Panc1 (cell line): ENCODE measurements around the gene PTPRK. TPM values are rescaled to one million over a fixed set of nuclear protein-coding genes. Genes with fewer than 3 reads are reported as not detected.

Experiments used
- ATAC-seq: fragments of 200-7000 bp; cut with Tn5 transposase; 2 replicates; pipeline ENCODE4 v1.9.1; 2020; ENCODE audit warnings: mild to moderate bottlenecking, moderate library complexity
- BruUV-seq: library from RNA; stranded (reverse); fragments of 400-500 nt; replicated peaks from 2 replicates; lab custom pipeline; 2021; lab: Mats Ljungman, UMichigan
- CTCF ChIA-PET: fragments of 300-600 bp; sonication (Branson Sonifier 250); formaldehyde crosslinking; loops from one replicate; lab custom pipeline; 2022; ENCODE audit warnings: antibody characterized with exemption; lab: Charles Lee
- POLR2A ChIA-PET: fragments of 300-600 bp; sonication (Branson Sonifier 250); formaldehyde crosslinking; loops from one replicate; lab custom pipeline; 2022; ENCODE audit warnings: antibody characterized with exemption; lab: Charles Lee
- DNase-seq: peaks from one replicate; pipeline ENCODE4 v3.0.0-alpha.2; 2010; ENCODE audit warnings: low read depth, low spot score
- H3K27ac ChIP-seq: 2 replicates; pipeline ENCODE4 v1.5.1; 2011; ENCODE audit warnings: mild to moderate bottlenecking, low read length, inconsistent platforms
- H3K27me3 ChIP-seq: fragments of 200-500 bp; sonication (Bioruptor generic); 2 replicates; pipeline ENCODE4 v1.6.0; 2014; ENCODE audit warnings: low read length, inconsistent platforms; ENCODE audit not compliant: control insufficient read depth, insufficient read depth
- H3K36me3 ChIP-seq: fragments of 200-500 bp; sonication (Bioruptor generic); 2 replicates; pipeline ENCODE4 v1.5.1; 2014; ENCODE audit warnings: inconsistent platforms, mild to moderate bottlenecking, low read length, moderate library complexity; ENCODE audit not compliant: control insufficient read depth, insufficient read depth
- H3K4me1 ChIP-seq: 2 replicates; pipeline ENCODE4 v1.5.1; 2011; ENCODE audit warnings: inconsistent platforms, mild to moderate bottlenecking, low read length, moderate library complexity; ENCODE audit not compliant: control insufficient read depth, insufficient read depth
- H3K4me3 ChIP-seq, 2 experiments: 2 replicates each; pipeline ENCODE4 v1.5.1; 2011 to 2012; ENCODE audit warnings: low read depth in 2 of 2, low read length in 2 of 2, mild to moderate bottlenecking in 2 of 2, inconsistent platforms in 1 of 2, moderate library complexity in 1 of 2
- H3K9me3 ChIP-seq: fragments of 200-500 bp; sonication (Bioruptor generic); 2 replicates; pipeline ENCODE4 v1.5.1; 2014; ENCODE audit warnings: low read depth, mild to moderate bottlenecking, inconsistent platforms, low read length, moderate library complexity; ENCODE audit not compliant: control insufficient read depth, insufficient read depth
- POLR2AphosphoS5 ChIP-seq: IDR thresholded peaks from 2 replicates; pipeline ENCODE4 v1.6.1; 2012; ENCODE audit warnings: mild to moderate bottlenecking, low read depth, low read length, moderate library complexity
- REST ChIP-seq, 2 experiments: IDR thresholded peaks; 2 replicates each; pipeline ENCODE4 v1.6.1; 2011 to 2012; ENCODE audit warnings: low read depth in 2 of 2, control low read depth in 1 of 2, low read length in 1 of 2, mild to moderate bottlenecking in 1 of 2, moderate library complexity in 1 of 2; ENCODE audit not compliant: insufficient read depth in 1 of 2
- SIN3A ChIP-seq: IDR thresholded peaks from 2 replicates; pipeline ENCODE4 v1.6.1; 2012; ENCODE audit warnings: low read depth, mild to moderate bottlenecking, low read length, moderate library complexity, borderline replicate concordance; ENCODE audit not compliant: insufficient read depth
- TCF7L2 ChIP-seq: IDR thresholded peaks from 2 replicates; pipeline ENCODE4 v1.6.1; 2011; ENCODE audit warnings: mild to moderate bottlenecking, low read depth, low read length, inconsistent platforms
- in situ Hi-C: cut with HindIII; loops from 2 replicates; pipeline ENCODE4 v1.10.0; 2016; ENCODE audit warnings: low sequenced_read_pairs, low pct_unique_long_range_greater_than_20kb
- intact Hi-C: fragments of 100-400 bp; cut with micrococcal nuclease; formaldehyde crosslinking; loops from one replicate; pipeline ENCODE4 v1.10.0; 2022; ENCODE audit not compliant: unreplicated experiment
- total RNA-seq: library from RNA; stranded (reverse); gene quantifications from one replicate; pipeline ENCODE4 v1.2.1, GENCODE V29; 2021; ENCODE audit not compliant: unreplicated experiment
- TF ChIP-seq, protein P1 (sequence below): fragments of 450-650 bp; IDR thresholded peaks from 2 replicates; pipeline ENCODE4 v1.5.1; 2017; ENCODE audit warnings: mild to moderate bottlenecking

The PTPRK gene
- total RNA-seq, 1 experiment from 2014 or later: 61.8 TPM

DNA sequence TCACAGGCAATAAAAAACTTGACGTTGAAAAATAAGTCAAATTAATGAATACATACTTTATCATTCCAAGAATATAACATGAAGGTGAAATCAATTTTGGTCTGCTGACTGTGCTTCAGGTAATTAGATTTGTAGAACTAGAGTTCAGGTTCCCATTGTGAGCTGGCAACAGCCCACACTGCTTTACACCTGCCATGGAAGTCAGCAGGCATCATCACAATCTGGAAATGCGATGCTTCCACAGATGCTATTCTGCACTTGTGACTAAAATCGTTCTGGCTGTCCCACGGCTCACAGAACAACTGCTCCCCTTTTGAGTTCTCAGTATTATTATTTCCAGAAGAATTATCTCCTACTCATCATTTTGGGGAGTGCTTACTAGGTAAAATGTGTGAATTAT, 556.9 kb downstream of the PTPRK start:
- TF ChIP-seq, protein P1, sequence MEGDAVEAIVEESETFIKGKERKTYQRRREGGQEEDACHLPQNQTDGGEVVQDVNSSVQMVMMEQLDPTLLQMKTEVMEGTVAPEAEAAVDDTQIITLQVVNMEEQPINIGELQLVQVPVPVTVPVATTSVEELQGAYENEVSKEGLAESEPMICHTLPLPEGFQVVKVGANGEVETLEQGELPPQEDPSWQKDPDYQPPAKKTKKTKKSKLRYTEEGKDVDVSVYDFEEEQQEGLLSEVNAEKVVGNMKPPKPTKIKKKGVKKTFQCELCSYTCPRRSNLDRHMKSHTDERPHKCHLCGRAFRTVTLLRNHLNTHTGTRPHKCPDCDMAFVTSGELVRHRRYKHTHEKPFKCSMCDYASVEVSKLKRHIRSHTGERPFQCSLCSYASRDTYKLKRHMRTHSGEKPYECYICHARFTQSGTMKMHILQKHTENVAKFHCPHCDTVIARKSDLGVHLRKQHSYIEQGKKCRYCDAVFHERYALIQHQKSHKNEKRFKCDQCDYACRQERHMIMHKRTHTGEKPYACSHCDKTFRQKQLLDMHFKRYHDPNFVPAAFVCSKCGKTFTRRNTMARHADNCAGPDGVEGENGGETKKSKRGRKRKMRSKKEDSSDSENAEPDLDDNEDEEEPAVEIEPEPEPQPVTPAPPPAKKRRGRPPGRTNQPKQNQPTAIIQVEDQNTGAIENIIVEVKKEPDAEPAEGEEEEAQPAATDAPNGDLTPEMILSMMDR: no peak
- no peak for TF ChIP-seq POLR2AphosphoS5
- TF ChIP-seq SIN3A: no peak
- TF ChIP-seq TCF7L2: no peak
- Histone ChIP-seq H3K4me1 (no peaks in the 10 kb centered on the region), H3K27me3 (no peaks in the 10 kb centered on the region), H3K27ac (no peak overlapping the region), H3K36me3 (no peaks in the 10 kb centered on the region), H3K4me3 (no peak overlapping the region), H3K9me3 (no peaks in the 10 kb centered on the region; the same call in 1 of the 2 replicates)
- ChIA-PET CTCF (no interaction called here), POLR2A (no interaction called here)
- ATAC-seq (no peak), DNase-seq (no peak)
- intact Hi-C loops: no loop called here
- in situ Hi-C loops: no loop called here
- no TSS peak for BruUV-seq

DNA sequence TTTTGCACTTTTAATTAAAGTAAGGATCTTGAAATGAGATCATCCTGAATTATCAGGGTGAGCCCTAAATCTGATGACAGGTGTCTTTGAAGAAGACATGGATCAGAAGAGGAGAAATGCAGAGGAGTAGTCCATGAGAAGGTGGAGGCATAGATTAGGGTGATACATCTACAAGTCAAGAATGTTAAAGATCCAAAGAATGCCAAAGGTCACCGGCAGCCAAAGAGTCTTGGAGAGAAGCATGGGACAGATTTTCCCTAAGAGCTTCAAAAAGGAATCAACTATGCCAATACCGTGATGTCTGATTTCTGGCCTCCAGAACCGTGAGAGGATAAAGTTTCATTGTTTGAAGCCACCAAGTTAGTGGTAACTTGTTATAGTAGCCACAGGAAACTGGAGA, 560.5 kb downstream of the PTPRK start:
- H3K27ac ChIP-seq: no peak overlapping the region
- H3K9me3 ChIP-seq: no peaks in the 10 kb centered on the region
- BruUV-seq: no TSS peak
- TF ChIP-seq POLR2AphosphoS5: no peak
- TF ChIP-seq, protein P1: no peak
- TF ChIP-seq REST (IDR thresholded peaks at IDR 0.05; ENCODE audit: insufficient read depth in 1 of 2, low read depth in 2 of 2, low read length in 1 of 2): no peak
- no peak for TF ChIP-seq SIN3A
- TF ChIP-seq TCF7L2: no peak
- in situ Hi-C loops: no loop called here
- ChIA-PET POLR2A (no interaction called here), CTCF (no interaction called here)
- ATAC-seq (no peak), DNase-seq (no peak)
- intact Hi-C loops: no loop called here
- H3K36me3 ChIP-seq: no peaks in the 10 kb centered on the region
- no peaks in the 10 kb centered on the region for H3K27me3 ChIP-seq
- H3K4me3 ChIP-seq: no peak overlapping the region
- no peaks in the 10 kb centered on the region for H3K4me1 ChIP-seq
